Measurements from ENCODE around the gene HSP90AB1.
A peak's percentile ranks its signal among the peaks of the same experiment; 100 is the strongest.

Gene HSP90AB1

GRCh38 chr6:44250718-44251123 is 3.8 kb downstream of the HSP90AB1 start:
- Histone ChIP-seq H3K27me3 (ENCODE audit: control insufficient read depth, low read length) (no peaks in the 10 kb centered on the region), H3K9me3 (ENCODE audit: control insufficient read depth, insufficient read depth, low read length) (no peaks in the 10 kb centered on the region), H3K4me3 (ENCODE audit: low read length) (no peak overlapping the region), H3F3A (ENCODE audit: control insufficient read depth, insufficient read depth) (peaks cover 86% of the 10 kb centered on the region), H3K9me2 (replicated peaks; ENCODE audit: control insufficient read depth, low read length) (no peaks in the 10 kb centered on the region), H4K20me1 (ENCODE audit: control insufficient read depth, insufficient read depth, low read depth, low read length) (peaks cover 34% of the 10 kb centered on the region), H3K4me1 (ENCODE audit: control insufficient read depth, low read length) (peaks cover 45% of the 10 kb centered on the region), H3K4me2 (ENCODE audit: low read length) (no peak overlapping the region; the same call in 1 of the 2 replicates), H3K27ac (ENCODE audit: low read depth, low read length) (no peak overlapping the region), H3K36me3 (ENCODE audit: control insufficient read depth, low read length) (peaks cover 84% of the 10 kb centered on the region), H3K79me2 (ENCODE audit: control insufficient read depth, low read length) (peaks cover 45% of the 10 kb centered on the region)
- TF ChIP-seq CTCF (IDR thresholded peaks at IDR 0.05; ENCODE audit: low read depth, low read length, poor library complexity, severe bottlenecking) (no peak), EZH2phosphoT487 (IDR thresholded peaks at IDR 0.05; ENCODE audit: borderline replicate concordance, low read length) (no peak)

GRCh38 chr6:44251576-44252524 is 4.9 kb downstream of the HSP90AB1 start:
- Histone ChIP-seq H3K9me3 (ENCODE audit: control insufficient read depth, insufficient read depth, low read length) (no peaks in the 10 kb centered on the region), H4K20me1 (ENCODE audit: control insufficient read depth, insufficient read depth, low read depth, low read length) (peaks cover 34% of the 10 kb centered on the region), H3K27me3 (ENCODE audit: control insufficient read depth, low read length) (no peaks in the 10 kb centered on the region), H3K4me1 (ENCODE audit: control insufficient read depth, low read length) (peaks cover 53% of the 10 kb centered on the region), H3K9me2 (replicated peaks; ENCODE audit: control insufficient read depth, low read length) (no peaks in the 10 kb centered on the region), H3K79me2 (ENCODE audit: control insufficient read depth, low read length) (peaks cover 48% of the 10 kb centered on the region), H3K36me3 (ENCODE audit: control insufficient read depth, low read length) (peaks cover 87% of the 10 kb centered on the region), H3K4me2 (ENCODE audit: low read length) (no peak overlapping the region), H3K4me3 (ENCODE audit: low read length) (no peak overlapping the region), H3K27ac (ENCODE audit: low read depth, low read length) (no peak overlapping the region), H3F3A (ENCODE audit: control insufficient read depth, insufficient read depth) (peaks cover 95% of the 10 kb centered on the region)
- TF ChIP-seq EZH2phosphoT487 (IDR thresholded peaks at IDR 0.05; ENCODE audit: borderline replicate concordance, low read length), result no peak
- TF ChIP-seq CTCF (IDR thresholded peaks at IDR 0.05; ENCODE audit: low read depth, low read length, poor library complexity, severe bottlenecking), result no peak

- peak; percentile 69 for TF ChIP-seq CTCF (IDR thresholded peaks at IDR 0.05; ENCODE audit: low read depth, low read length, poor library complexity, severe bottlenecking)
- TF ChIP-seq EZH2phosphoT487 (IDR thresholded peaks at IDR 0.05; ENCODE audit: borderline replicate concordance, low read length), result no peak
- no peaks in the 10 kb centered on the region for H3K9me2 ChIP-seq (replicated peaks; ENCODE audit: control insufficient read depth, low read length)
- no peaks in the 10 kb centered on the region for H3K27me3 ChIP-seq (ENCODE audit: control insufficient read depth, low read length)
- H3K36me3 ChIP-seq (ENCODE audit: control insufficient read depth, low read length), result peaks cover 80% of the 10 kb centered on the region
- H3F3A ChIP-seq (ENCODE audit: control insufficient read depth, insufficient read depth), result peaks cover 87% of the 10 kb centered on the region
- no peak overlapping the region for H3K4me3 ChIP-seq (ENCODE audit: low read length)
- H3K4me1 ChIP-seq (ENCODE audit: control insufficient read depth, low read length), result peaks cover 59% of the 10 kb centered on the region
- H3K27ac ChIP-seq (ENCODE audit: low read depth, low read length), result no peak overlapping the region
- peaks cover 24% of the 10 kb centered on the region for H4K20me1 ChIP-seq (ENCODE audit: control insufficient read depth, insufficient read depth, low read depth, low read length)
- H3K9me3 ChIP-seq (ENCODE audit: control insufficient read depth, insufficient read depth, low read length), result no peaks in the 10 kb centered on the region
- peaks cover 35% of the 10 kb centered on the region for H3K79me2 ChIP-seq (ENCODE audit: control insufficient read depth, low read length)
- H3K4me2 ChIP-seq (ENCODE audit: low read length), result 0 out of 2 replicates have a peak overlapping the region, but pooled peaks have one; percentile 14
Measured at GRCh38 chr6:44253307-44254101, 6.6 kb downstream of the HSP90AB1 start.
